Central memory CD8-positive, alpha-beta T cell (primary cell): Measurements from ENCODE around the gene NOL9.

Source experiments
- ATAC-seq: fragments of 150-1000 bp; cut with Tn5 transposase; replicated peaks from 2 replicates; pipeline ENCODE4 v1.10.0; 2022; ENCODE audit warnings: mild to moderate bottlenecking, moderate FRiP score, moderate number of reproducible peaks; ENCODE audit not compliant: poor library complexity, severe bottlenecking; ENCODE audit errors: extremely low read depth
- DNase-seq, 2 donors: peaks; one replicate each; pipeline ENCODE4 v3.0.0; 2021; ENCODE audit warnings: low spot score in 2 of 2
- H3K27ac Mint-ChIP-seq: one replicate; pipeline ENCODE4 v1.8.0; 2022; ENCODE audit warnings: low read depth, mild to moderate bottlenecking, moderate library complexity, mixed read lengths
- H3K27me3 Mint-ChIP-seq: one replicate; pipeline ENCODE4 v1.8.0; 2022; ENCODE audit warnings: mixed read lengths
- H3K36me3 Mint-ChIP-seq: one replicate; pipeline ENCODE4 v1.8.0; 2022; ENCODE audit warnings: mild to moderate bottlenecking, moderate library complexity, mixed read lengths; ENCODE audit not compliant: insufficient read depth
- H3K4me1 Mint-ChIP-seq: one replicate; pipeline ENCODE4 v1.8.0; 2022; ENCODE audit warnings: mixed read lengths
- H3K4me3 Mint-ChIP-seq: one replicate; pipeline ENCODE4 v1.8.0; 2022; ENCODE audit warnings: mild to moderate bottlenecking, moderate library complexity, mixed read lengths
- H3K9me3 Mint-ChIP-seq: one replicate; pipeline ENCODE4 v1.8.0; 2022; ENCODE audit warnings: mixed read lengths

Gene NOL9

DNA sequence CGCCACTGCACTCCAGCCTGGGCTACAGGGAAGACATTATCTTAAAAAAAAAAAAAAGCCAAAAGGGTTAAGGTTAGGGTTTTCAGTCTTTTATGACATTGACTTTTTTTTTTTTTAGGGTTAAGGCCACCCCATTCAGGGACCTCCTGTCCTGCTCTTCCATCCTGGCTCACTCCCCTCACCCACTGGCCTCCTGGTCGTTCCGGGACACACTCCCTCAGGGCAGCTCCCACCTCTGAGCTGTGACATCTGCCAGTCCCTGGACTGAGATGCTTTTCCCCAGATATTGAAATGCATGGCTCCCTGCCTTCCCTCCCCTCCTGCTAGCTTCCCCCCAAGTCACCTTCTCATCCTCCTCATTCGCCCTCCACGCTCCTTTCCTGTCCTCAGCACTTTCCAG lies 72.5 kb downstream of the NOL9 start:
- Mint-ChIP-seq H3K4me3 (no peak overlapping the region), H3K27me3 (peaks cover 32% of the 10 kb centered on the region), H3K4me1 (peaks cover 7% of the 10 kb centered on the region), H3K27ac (no peak overlapping the region), H3K9me3 (no peaks in the 10 kb centered on the region), H3K36me3 (no peaks in the 10 kb centered on the region)
- DNase-seq, result no peak
- no peak for ATAC-seq

DNA sequence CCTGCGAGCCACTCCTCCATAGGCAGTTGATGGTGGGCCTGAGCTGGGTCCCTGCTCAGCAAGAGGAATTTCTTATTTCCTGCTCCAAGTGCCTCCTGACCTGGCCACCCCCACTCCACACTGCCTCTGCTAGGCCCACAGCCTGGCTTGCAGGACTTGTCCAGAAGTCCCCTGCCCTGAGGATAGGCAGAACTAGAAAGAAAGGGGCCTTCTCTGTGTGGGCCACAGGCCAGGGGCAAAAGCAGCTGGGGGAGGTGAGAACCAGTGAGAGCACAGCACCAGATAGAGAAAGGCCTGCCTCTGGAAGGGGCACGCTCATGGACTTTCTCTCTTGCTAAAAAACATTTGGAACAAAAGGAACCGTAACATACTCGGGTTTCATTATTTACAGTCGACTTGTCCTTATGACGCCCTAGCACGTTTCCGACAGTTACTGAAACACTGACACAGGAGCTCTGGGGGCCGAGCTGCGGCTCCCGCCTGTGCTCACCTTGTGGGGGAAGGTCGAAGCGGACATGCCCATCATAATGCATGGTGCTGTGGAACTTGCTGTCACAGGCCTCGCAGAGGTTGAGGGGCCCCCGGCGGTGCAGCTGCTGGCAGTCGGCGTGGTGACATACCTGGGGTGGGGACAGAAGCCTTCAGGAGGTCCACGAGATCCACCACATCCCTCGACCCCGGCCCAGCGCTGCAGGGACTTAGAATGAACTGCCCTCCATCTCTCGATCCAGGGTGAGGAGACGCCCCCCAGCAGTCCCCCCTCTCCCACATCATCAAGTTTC lies 77.1 kb downstream of the NOL9 start:
- no peak for ATAC-seq
- Mint-ChIP-seq H3K27ac (no peak overlapping the region), H3K27me3 (peaks cover 7% of the 10 kb centered on the region), H3K9me3 (no peaks in the 10 kb centered on the region), H3K36me3 (no peaks in the 10 kb centered on the region), H3K4me1 (peaks cover 9% of the 10 kb centered on the region), H3K4me3 (no peak overlapping the region)
- DNase-seq, result no peak

DNA sequence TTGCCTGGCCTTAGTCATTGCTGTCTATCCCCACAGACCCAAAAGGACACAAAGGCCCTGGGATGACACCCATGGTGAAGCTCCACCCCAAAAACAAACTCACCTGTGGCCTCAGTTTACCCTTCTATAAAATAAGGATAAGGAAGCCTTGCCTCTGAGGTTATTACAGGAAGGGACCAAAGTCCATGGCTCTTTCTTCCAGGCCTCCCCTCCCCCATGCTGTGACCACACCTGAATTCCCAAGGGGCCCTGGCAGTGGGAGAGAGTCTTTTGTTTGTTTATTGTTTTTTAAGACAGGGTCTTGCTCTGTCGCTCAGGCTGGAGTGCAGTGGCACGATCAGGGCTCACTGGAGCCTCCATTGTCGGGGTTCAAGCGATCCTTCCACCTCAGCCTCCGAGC lies 77.8 kb downstream of the NOL9 start:
- no peak overlapping the region for H3K4me3 Mint-ChIP-seq
- no peak overlapping the region for H3K27ac Mint-ChIP-seq
- peaks cover 9% of the 10 kb centered on the region for H3K4me1 Mint-ChIP-seq
- H3K9me3 Mint-ChIP-seq, result no peaks in the 10 kb centered on the region
- ATAC-seq (no peak), DNase-seq (no peak)
- no peaks in the 10 kb centered on the region for H3K36me3 Mint-ChIP-seq
- no peaks in the 10 kb centered on the region for H3K27me3 Mint-ChIP-seq

DNA sequence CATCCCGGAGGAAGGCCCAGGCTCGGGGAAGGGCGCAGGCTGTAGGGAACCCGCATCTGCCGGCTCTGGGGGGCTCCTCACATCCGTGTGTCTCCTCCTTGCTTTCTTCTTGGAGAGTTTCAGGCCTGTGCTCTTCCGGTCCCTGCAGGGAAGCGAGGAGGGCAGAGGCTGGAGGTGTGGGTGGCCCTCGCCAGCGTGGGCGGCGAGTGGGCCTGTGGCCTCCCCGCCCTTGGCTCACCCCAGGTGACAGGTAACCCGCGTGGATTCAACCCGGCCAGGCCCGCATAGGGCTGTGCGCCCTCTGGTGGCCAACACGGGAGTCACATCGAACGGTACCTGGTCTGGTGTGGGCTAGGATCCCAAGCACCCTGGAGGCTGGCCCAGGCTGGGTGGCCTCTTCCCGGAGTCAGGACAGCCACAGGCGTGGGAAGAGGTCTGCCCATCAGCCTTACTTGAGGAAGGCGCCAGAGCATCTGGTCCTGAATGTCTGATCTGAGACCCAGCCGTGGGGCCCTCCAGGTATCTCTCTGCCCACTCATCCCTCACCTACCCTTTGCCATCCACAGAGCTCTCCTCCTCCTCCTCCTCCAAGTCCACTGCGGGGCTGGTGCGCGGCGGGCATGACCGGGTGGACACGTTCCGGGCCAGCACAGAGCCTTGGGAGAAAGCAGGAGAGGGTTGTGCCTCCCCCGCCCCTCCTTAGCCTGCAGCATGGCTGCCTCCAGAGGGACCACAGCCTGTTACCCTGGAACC lies 78.8 kb downstream of the NOL9 start:
- no peak overlapping the region for H3K27ac Mint-ChIP-seq

DNA sequence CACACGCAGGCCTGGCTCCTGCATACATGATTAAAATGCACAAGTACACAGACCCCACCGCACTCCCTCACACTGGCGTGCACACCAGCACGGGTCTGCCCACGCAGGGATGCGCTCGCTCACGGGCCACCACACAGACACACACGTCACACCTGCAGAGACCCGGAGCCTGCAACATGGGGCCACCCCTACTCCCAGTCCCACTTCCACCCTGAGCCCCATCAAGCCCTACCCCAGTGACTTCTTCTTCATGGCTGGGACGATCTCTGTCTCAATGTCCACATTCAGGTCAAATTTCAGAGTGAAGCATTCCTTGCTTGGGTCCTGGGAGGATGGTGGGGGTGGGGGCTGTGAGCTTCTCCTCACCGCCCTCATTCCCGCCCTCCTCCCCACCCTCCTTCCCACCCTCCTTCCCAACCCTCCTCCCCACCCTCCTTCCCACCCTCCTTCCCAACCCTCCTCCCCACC lies 79.5 kb downstream of the NOL9 start:
- DNase-seq (no peak), ATAC-seq (no peak)
- no peaks in the 10 kb centered on the region for H3K9me3 Mint-ChIP-seq
- no peak overlapping the region for H3K4me3 Mint-ChIP-seq
- no peaks in the 10 kb centered on the region for H3K36me3 Mint-ChIP-seq
- H3K27ac Mint-ChIP-seq, result no peak overlapping the region
- H3K4me1 Mint-ChIP-seq, result peaks cover 9% of the 10 kb centered on the region
- H3K27me3 Mint-ChIP-seq, result no peaks in the 10 kb centered on the region

More for the DNA sequence above, 78.8 kb downstream of the NOL9 start:
- Mint-ChIP-seq H3K9me3 (no peaks in the 10 kb centered on the region), H3K36me3 (no peaks in the 10 kb centered on the region), H3K27me3 (no peaks in the 10 kb centered on the region), H3K4me3 (no peak overlapping the region), H3K4me1 (peaks cover 9% of the 10 kb centered on the region)
- ATAC-seq (peak; percentile 83), DNase-seq (peak; percentile 63 to 80)

DNA sequence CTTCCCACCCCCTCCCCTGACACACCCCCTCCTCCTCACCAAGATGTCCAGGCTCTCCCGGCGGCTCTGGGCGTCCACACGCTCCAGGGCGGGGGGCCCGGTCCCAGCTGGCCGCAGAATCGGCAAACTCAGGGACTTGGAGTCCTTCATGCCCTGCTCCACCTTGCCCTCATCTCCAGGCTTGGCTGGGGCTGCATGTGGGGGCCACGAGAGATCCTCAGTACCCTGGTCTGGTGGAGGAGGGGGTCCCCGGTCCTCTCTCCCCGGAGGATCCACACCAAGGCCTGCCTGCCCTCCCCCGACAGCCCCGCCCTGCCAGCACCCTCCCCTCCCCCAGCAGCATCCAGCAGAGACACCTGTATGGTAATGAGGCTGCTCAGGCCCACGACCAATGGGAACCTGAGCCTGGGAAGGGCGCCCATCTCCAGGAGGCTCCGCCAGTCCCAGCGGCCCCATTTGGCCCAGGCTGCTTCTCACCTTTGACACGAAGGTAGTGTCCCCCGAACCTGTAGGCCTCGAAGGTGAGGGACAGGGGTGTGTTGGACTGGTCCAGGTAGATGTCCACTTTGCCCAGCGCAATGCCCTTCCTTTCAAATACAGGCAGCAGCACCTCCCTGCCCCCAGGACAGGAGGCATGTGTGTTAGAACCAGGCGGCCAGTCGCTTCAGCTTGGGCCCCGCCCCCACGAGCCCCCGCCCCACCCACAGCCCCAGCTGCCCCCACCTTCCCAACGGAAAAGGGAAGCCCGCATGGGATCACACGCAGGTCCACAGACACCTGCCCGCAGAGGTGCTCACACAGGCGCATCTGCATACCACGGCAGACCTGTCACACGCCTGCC lies 80.1 kb downstream of the NOL9 start:
- Mint-ChIP-seq H3K9me3 (no peaks in the 10 kb centered on the region), H3K4me1 (peaks cover 9% of the 10 kb centered on the region), H3K27ac (no peak overlapping the region), H3K4me3 (no peak overlapping the region), H3K36me3 (no peaks in the 10 kb centered on the region), H3K27me3 (no peaks in the 10 kb centered on the region)
- DNase-seq, result no peak
- no peak for ATAC-seq

GRCh38 chr1:6473156-6473555 lies 81.2 kb downstream of the NOL9 start:
- ATAC-seq, result no peak
- Mint-ChIP-seq H3K36me3 (no peaks in the 10 kb centered on the region), H3K4me1 (peaks cover 9% of the 10 kb centered on the region), H3K4me3 (no peak overlapping the region), H3K9me3 (no peaks in the 10 kb centered on the region), H3K27me3 (no peaks in the 10 kb centered on the region), H3K27ac (no peak overlapping the region)
- no peak for DNase-seq

- no peaks in the 10 kb centered on the region for H3K9me3 Mint-ChIP-seq
- no peak overlapping the region for H3K27ac Mint-ChIP-seq
- DNase-seq (no peak), ATAC-seq (no peak)
- H3K4me1 Mint-ChIP-seq, result peaks cover 9% of the 10 kb centered on the region
- H3K27me3 Mint-ChIP-seq, result no peaks in the 10 kb centered on the region
- H3K4me3 Mint-ChIP-seq, result no peak overlapping the region
- H3K36me3 Mint-ChIP-seq, result no peaks in the 10 kb centered on the region
Observed at GRCh38 chr1:6472391-6472790, 81.9 kb downstream of the NOL9 start.

GRCh38 chr1:6471970-6472368 lies 82.3 kb downstream of the NOL9 start:
- H3K36me3 Mint-ChIP-seq, result no peaks in the 10 kb centered on the region
- H3K9me3 Mint-ChIP-seq, result no peaks in the 10 kb centered on the region
- no peak for ATAC-seq
- no peaks in the 10 kb centered on the region for H3K27me3 Mint-ChIP-seq
- H3K4me3 Mint-ChIP-seq, result no peak overlapping the region
- peaks cover 9% of the 10 kb centered on the region for H3K4me1 Mint-ChIP-seq
- no peak overlapping the region for H3K27ac Mint-ChIP-seq
- DNase-seq, result no peak
